H9 (cell line): ENCODE results near the gene ASB7. TPM values are rescaled to one million over a fixed set of nuclear protein-coding genes. Genes with fewer than 3 reads are reported as not detected.
A peak's percentile ranks its signal among the peaks of the same experiment; 100 is the strongest.

ENCODE experiments used
- DNase-seq: peaks from one replicate; pipeline ENCODE4 v3.0.0-alpha.2; 2017
- H2AFZ ChIP-seq: one replicate; pipeline ENCODE4 v1.6.1; 2013; ENCODE audit warnings: mild to moderate bottlenecking, low read length, control low read depth, moderate library complexity
- H2AK5ac ChIP-seq: 2 replicates; pipeline ENCODE4 v1.6.1; 2013; ENCODE audit warnings: low read length, control low read depth, mixed read lengths; ENCODE audit not compliant: insufficient read length
- H2BK120ac ChIP-seq: one replicate; pipeline ENCODE4 v1.6.1; 2013; ENCODE audit warnings: low read depth, mild to moderate bottlenecking, low read length, control low read depth, inconsistent platforms; ENCODE audit not compliant: poor library complexity, severe bottlenecking
- H2BK12ac ChIP-seq: 2 replicates; pipeline ENCODE4 v1.6.1; 2013; ENCODE audit warnings: low read length, control low read depth, mixed read lengths, low read depth; ENCODE audit not compliant: insufficient read length
- H2BK15ac ChIP-seq: 2 replicates; pipeline ENCODE4 v1.6.1; 2013; ENCODE audit warnings: low read depth, low read length, control low read depth
- H2BK20ac ChIP-seq: one replicate; pipeline ENCODE4 v1.6.1; 2013; ENCODE audit warnings: low read depth, mild to moderate bottlenecking, low read length, control low read depth, inconsistent platforms; ENCODE audit not compliant: poor library complexity, severe bottlenecking
- H2BK5ac ChIP-seq: 2 replicates; pipeline ENCODE4 v1.6.1; 2013; ENCODE audit warnings: low read length, control low read depth, mixed read lengths; ENCODE audit not compliant: insufficient read length
- H3K14ac ChIP-seq: 2 replicates; pipeline ENCODE4 v1.6.1; 2013; ENCODE audit warnings: low read length, control low read depth; ENCODE audit not compliant: insufficient read depth
- H3K18ac ChIP-seq: 2 replicates; pipeline ENCODE4 v1.6.1; 2013; ENCODE audit warnings: low read depth, mild to moderate bottlenecking, mixed read lengths, low read length, control low read depth; ENCODE audit not compliant: insufficient read length
- H3K23ac ChIP-seq: 2 replicates; pipeline ENCODE4 v1.6.1; 2013; ENCODE audit warnings: low read length, control low read depth, mixed read lengths, low read depth; ENCODE audit not compliant: insufficient read length
- H3K23me2 ChIP-seq: 2 replicates; pipeline ENCODE4 v1.6.1; 2013; ENCODE audit warnings: low read depth, mild to moderate bottlenecking, mixed read lengths, low read length, control low read depth; ENCODE audit not compliant: insufficient read length, poor library complexity, severe bottlenecking
- H3K27ac ChIP-seq: 2 replicates; pipeline ENCODE4 v1.5.1; 2013; ENCODE audit warnings: low read length, control low read depth, mixed read lengths, low read depth; ENCODE audit not compliant: insufficient read length
- H3K27me3 ChIP-seq: 2 replicates; pipeline ENCODE4 v1.6.1; 2013; ENCODE audit warnings: low read length, control low read depth, inconsistent platforms; ENCODE audit not compliant: insufficient read depth
- H3K4ac ChIP-seq: 2 replicates; pipeline ENCODE4 v1.6.1; 2013; ENCODE audit warnings: low read depth, mild to moderate bottlenecking, control low read depth, inconsistent platforms, low read length, moderate library complexity
- H3K4me1 ChIP-seq: 2 replicates; pipeline ENCODE4 v1.6.1; 2013; ENCODE audit warnings: low read length, control low read depth, inconsistent platforms; ENCODE audit not compliant: insufficient read depth
- H3K4me2 ChIP-seq: 2 replicates; pipeline ENCODE4 v1.6.1; 2013; ENCODE audit warnings: low read length, control low read depth, mixed read lengths; ENCODE audit not compliant: insufficient read length, insufficient read depth
- H3K56ac ChIP-seq: 2 replicates; pipeline ENCODE4 v1.6.1; 2013; ENCODE audit warnings: low read depth, mild to moderate bottlenecking, mixed read lengths, low read length, control low read depth; ENCODE audit not compliant: insufficient read length
- H3K79me1 ChIP-seq: 2 replicates; pipeline ENCODE4 v1.6.1; 2013; ENCODE audit warnings: low read depth, mild to moderate bottlenecking, moderate library complexity, low read length, control low read depth, inconsistent platforms; ENCODE audit not compliant: insufficient read depth, poor library complexity, severe bottlenecking
- H3K79me2 ChIP-seq: 2 replicates; pipeline ENCODE4 v1.6.1; 2013; ENCODE audit warnings: low read length, control low read depth, inconsistent platforms; ENCODE audit not compliant: insufficient read depth
- H3K9ac ChIP-seq: 2 replicates; pipeline ENCODE4 v1.6.1; 2013; ENCODE audit warnings: low read length, control low read depth, mixed read lengths; ENCODE audit not compliant: insufficient read length; ENCODE audit errors: extremely low read depth
- H3K9me3 ChIP-seq: one replicate; pipeline ENCODE4 v1.6.1; 2013; ENCODE audit warnings: low read depth, low read length, inconsistent platforms; ENCODE audit not compliant: control insufficient read depth
- H3T11ph ChIP-seq: one replicate; pipeline ENCODE4 v1.6.1; 2013; ENCODE audit warnings: mild to moderate bottlenecking, low read length, control low read depth, inconsistent platforms
- H4K20me1 ChIP-seq: one replicate; pipeline ENCODE4 v1.6.1; 2013; ENCODE audit not compliant: control insufficient read depth, insufficient read length, insufficient read depth
- H4K5ac ChIP-seq: 2 replicates; pipeline ENCODE4 v1.6.1; 2013; ENCODE audit warnings: low read depth, mild to moderate bottlenecking, mixed read lengths, low read length, control low read depth; ENCODE audit not compliant: insufficient read length
- H4K8ac ChIP-seq: replicated peaks from 2 replicates; pipeline ENCODE4 v1.6.1; 2013; ENCODE audit warnings: low read length, control low read depth, mixed read lengths, low read depth; ENCODE audit not compliant: insufficient read length
- H4K91ac ChIP-seq: 2 replicates; pipeline ENCODE4 v1.6.1; 2013; ENCODE audit warnings: low read depth, mild to moderate bottlenecking, moderate library complexity, mixed read lengths, low read length, control low read depth; ENCODE audit not compliant: insufficient read length
- H3K27ac Mint-ChIP-seq, 3 experiments: 2 replicates in 2 of 3; 3 replicates in 1 of 3; pipeline ENCODE4 v1.8.0; 2020 to 2021; ENCODE audit warnings: mixed read lengths in 3 of 3, mild to moderate bottlenecking in 1 of 3, moderate library complexity in 1 of 3
- H3K27me3 Mint-ChIP-seq: 2 replicates; pipeline ENCODE4 v1.8.0; 2021; ENCODE audit warnings: low read depth, mild to moderate bottlenecking, moderate library complexity, mixed read lengths
- H3K36me3 Mint-ChIP-seq, 3 experiments: 2 replicates in 2 of 3; 3 replicates in 1 of 3; pipeline ENCODE4 v1.8.0; 2020 to 2021; ENCODE audit warnings: low read depth in 3 of 3, mixed read lengths in 3 of 3; ENCODE audit not compliant: insufficient read depth in 1 of 3
- H3K4me1 Mint-ChIP-seq, 2 experiments: 2 replicates each; pipeline ENCODE4 v1.8.0; 2020; ENCODE audit warnings: mixed read lengths in 2 of 2
- H3K4me3 Mint-ChIP-seq, 2 experiments: 2 replicates in 1 of 2; 3 replicates in 1 of 2; pipeline ENCODE4 v1.8.0; 2020 to 2021; ENCODE audit warnings: mild to moderate bottlenecking in 2 of 2, mixed read lengths in 2 of 2, moderate library complexity in 1 of 2
- H3K9me3 Mint-ChIP-seq, 2 experiments: 2 replicates in 1 of 2; 3 replicates in 1 of 2; pipeline ENCODE4 v1.8.0; 2020; ENCODE audit warnings: mild to moderate bottlenecking in 2 of 2, mixed read lengths in 2 of 2, moderate library complexity in 1 of 2
- CTCF ChIP-seq: fragments of 200-600 bp; sonication (generic); conservative IDR thresholded peaks from 3 replicates; pipeline ENCODE4 v1.8.0; 2021; ENCODE audit warnings: antibody characterized with exemption, mild to moderate bottlenecking
- WGBS: extraction: QIAGEN DNeasy Blood & Tissue Kit; methylation state at CpG from one replicate; pipeline ENCODE4 v1.1.7; 2013; ENCODE audit warnings: missing lambda C conversion rate, low lambda C conversion rate, mixed read lengths; ENCODE audit not compliant: insufficient read length; ENCODE audit errors: extremely low coverage; 5-methylcytosine and 5-hydroxymethylcytosine counted together
- total RNA-seq: library from RNA; stranded (reverse); gene quantifications from 2 replicates; pipeline ENCODE4 v1.2.1, GENCODE V29; 2021

The ASB7 gene
- total RNA-seq, 1 experiment from 2014 or later = 12.8 TPM

GRCh38 chr15:100658895-100659294 lies 56.5 kb downstream of the ASB7 start:
- Mint-ChIP-seq H3K27me3 (no peaks in the 10 kb centered on the region), H3K4me3 (no peak overlapping the region), H3K36me3 (no peaks in the 10 kb centered on the region; a peak in 1 of 7 replicates), H3K4me1 (peaks cover 12 to 13% of the 10 kb centered on the region in 2 experiments), H3K9me3 (no peaks in the 10 kb centered on the region; a peak in 1 of 5 replicates), H3K27ac (peak overlapping the region in 1 of 3 experiments; percentile 33; a peak in 1 of 7 replicates)
- Histone ChIP-seq H3K27ac (no peak overlapping the region), H2BK120ac (no peak overlapping the region), H3K79me1 (no peaks in the 10 kb centered on the region), H2AK5ac (no peak overlapping the region), H3K14ac (no peak overlapping the region; the same call in 1 of the 2 replicates), H3K23me2 (no peaks in the 10 kb centered on the region), H3K9ac (no peak overlapping the region), H3K23ac (no peak overlapping the region), H4K5ac (no peak overlapping the region), H3K4me2 (no peak overlapping the region), H3K4me1 (no peaks in the 10 kb centered on the region), H3K18ac (no peak overlapping the region), H3K9me3 (no peaks in the 10 kb centered on the region), H4K91ac (no peak overlapping the region), H2AFZ (no peak overlapping the region), H2BK5ac (no peak overlapping the region), H4K8ac (no peak overlapping the region), H4K20me1 (no peaks in the 10 kb centered on the region), H2BK20ac (no peak overlapping the region), H3K4ac (no peak overlapping the region), H2BK15ac (no peak overlapping the region), H3K79me2 (no peaks in the 10 kb centered on the region), H3T11ph (no peak overlapping the region), H2BK12ac (no peak overlapping the region), H3K56ac (no peak overlapping the region), H3K27me3 (no peaks in the 10 kb centered on the region)
- WGBS = no CpG with 5 or more reads among the region's 14 CpGs
- TF ChIP-seq CTCF = no peak
- DNase-seq = no peak
